IPS-18a (cell line): ENCODE data around the gene U2SURP.
"Not testable (repeated sequence)": the region's sequence is repeated elsewhere in the genome, so short reads cannot be mapped to it uniquely, and the experiment has no call there.

Experiments used
- H3K27ac ChIP-seq: one replicate; pipeline ENCODE4 v1.5.1; 2013; ENCODE audit warnings: low read length
- H3K27me3 ChIP-seq: one replicate; pipeline ENCODE4 v1.6.1; 2013; ENCODE audit warnings: mild to moderate bottlenecking, low read length; ENCODE audit not compliant: control insufficient read depth, insufficient read depth
- H3K36me3 ChIP-seq: one replicate; pipeline ENCODE4 v1.6.1; 2013; ENCODE audit warnings: low read depth, low read length; ENCODE audit not compliant: control insufficient read depth
- H3K4me1 ChIP-seq: one replicate; pipeline ENCODE4 v1.6.1; 2013; ENCODE audit warnings: low read depth, low read length; ENCODE audit not compliant: control insufficient read depth
- H3K4me3 ChIP-seq: one replicate; pipeline ENCODE4 v1.5.1; 2013; ENCODE audit warnings: low read length
- H3K9ac ChIP-seq: one replicate; pipeline ENCODE4 v1.6.1; 2013; ENCODE audit warnings: mild to moderate bottlenecking, low read length, moderate library complexity
- H3K9me3 ChIP-seq: one replicate; pipeline ENCODE4 v1.6.1; 2013; ENCODE audit warnings: low read depth, low read length; ENCODE audit not compliant: control insufficient read depth

The U2SURP gene

DNA sequence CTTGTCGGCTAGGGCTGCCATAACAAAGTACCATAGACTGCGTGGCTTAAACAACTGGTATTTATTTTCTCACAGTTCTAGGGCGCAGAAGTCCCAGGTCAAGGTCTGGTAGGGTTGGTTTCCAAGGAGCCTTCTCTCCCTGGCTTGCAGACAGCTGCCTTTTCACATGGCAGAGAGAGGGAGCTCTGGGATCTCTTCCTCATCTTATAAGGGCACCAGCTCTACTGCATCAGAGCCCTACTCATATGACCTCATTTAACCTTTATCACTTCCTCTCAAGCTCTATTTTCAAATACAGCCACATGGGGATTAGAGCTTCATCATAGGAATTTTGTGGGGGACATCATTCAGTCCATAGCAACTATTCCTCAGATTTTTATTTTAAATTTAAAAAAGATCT lies 20.3 kb upstream of the U2SURP start:
- Histone ChIP-seq H3K4me3 (no peak overlapping the region), H3K4me1 (peaks cover 15% of the 10 kb centered on the region), H3K36me3 (no peaks in the 10 kb centered on the region), H3K9me3 (no peaks in the 10 kb centered on the region), H3K27ac (no peak overlapping the region), H3K9ac (no peak overlapping the region), H3K27me3 (no peaks in the 10 kb centered on the region)

DNA sequence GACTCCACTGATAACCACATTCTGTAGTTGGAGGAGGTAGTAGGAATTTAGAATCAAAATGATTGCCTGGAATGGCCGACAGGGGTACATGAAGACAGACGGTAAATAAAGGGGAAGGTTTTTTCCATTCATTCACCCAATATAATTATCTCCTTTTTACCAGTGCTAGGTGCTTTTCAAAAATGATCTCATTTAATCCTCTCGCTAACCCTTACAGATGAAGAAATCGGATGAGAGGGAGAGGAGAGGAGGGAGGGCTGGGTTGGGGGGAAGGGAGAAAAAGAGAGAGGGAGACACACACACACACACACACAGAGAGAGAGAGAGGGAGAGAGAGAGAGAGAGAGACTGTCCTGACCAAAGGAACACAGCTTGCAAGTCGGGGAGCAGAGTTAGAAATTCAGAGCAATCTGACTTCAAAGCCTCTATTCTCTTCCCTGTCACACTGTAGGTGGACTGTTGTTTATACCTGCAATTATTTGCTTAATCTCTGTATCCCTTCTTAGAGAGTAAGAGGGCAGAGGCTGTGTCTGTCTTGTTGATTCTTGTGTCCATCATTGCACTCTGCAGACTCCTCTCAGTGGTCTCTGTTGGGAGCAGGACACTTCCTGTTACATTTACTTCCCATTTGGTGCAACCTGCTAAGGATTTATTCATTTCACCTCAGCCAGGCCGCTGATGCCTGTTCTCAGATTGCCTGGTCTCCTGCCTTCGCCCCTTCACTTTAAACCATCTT lies 19.2 kb upstream of the U2SURP start:
- Histone ChIP-seq H3K4me3 (no peak overlapping the region), H3K27ac (no peak overlapping the region), H3K9me3 (no peaks in the 10 kb centered on the region), H3K9ac (no peak overlapping the region), H3K36me3 (no peaks in the 10 kb centered on the region), H3K4me1 (peaks cover 15% of the 10 kb centered on the region), H3K27me3 (no peaks in the 10 kb centered on the region)

DNA sequence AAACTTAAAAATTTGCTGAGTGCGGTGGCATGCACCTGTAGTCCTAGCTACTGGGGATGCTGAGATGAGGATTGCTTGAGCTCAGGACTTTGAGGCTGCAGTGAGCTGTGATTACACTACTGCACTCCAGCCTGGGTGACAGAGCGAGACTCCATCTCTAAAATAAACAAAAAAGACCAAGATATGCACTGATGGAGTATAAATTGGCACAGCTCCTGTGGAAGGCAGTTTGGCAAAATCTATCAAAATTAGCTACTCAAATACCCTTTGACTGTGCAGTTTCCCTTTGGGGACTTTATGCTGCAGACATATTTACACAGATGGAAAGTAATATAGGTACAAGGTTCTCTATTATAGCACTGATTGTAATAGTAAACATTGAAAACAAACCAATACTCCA lies 18.1 kb upstream of the U2SURP start:
- peaks cover 15% of the 10 kb centered on the region for H3K4me1 ChIP-seq
- no peak overlapping the region for H3K4me3 ChIP-seq
- no peak overlapping the region for H3K27ac ChIP-seq
- H3K9me3 ChIP-seq: no peaks in the 10 kb centered on the region
- no peaks in the 10 kb centered on the region for H3K27me3 ChIP-seq
- no peak overlapping the region for H3K9ac ChIP-seq
- no peaks in the 10 kb centered on the region for H3K36me3 ChIP-seq

DNA sequence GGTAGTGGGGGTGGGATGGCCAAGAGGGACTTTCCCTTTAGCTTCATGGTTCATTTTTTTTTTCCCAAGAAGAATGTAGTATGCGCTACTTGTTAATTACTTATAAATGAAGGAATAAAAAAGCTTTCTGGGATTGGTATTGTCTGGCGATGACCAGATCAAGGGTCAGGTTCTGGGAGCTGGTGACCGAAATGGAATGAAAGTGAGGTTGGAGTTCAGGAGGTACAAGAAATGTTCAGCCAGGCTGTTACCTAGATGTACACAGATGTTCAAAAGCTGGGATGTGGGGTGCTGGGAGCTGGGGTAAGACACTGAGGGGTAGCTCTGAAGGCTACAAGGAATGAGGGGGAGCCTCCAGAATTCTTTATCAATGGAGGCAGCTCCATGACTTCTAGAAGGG lies 17.1 kb upstream of the U2SURP start:
- no peaks in the 10 kb centered on the region for H3K27me3 ChIP-seq
- no peak overlapping the region for H3K4me3 ChIP-seq
- no peaks in the 10 kb centered on the region for H3K9me3 ChIP-seq
- H3K36me3 ChIP-seq: no peaks in the 10 kb centered on the region
- H3K4me1 ChIP-seq: peaks cover 15% of the 10 kb centered on the region
- H3K9ac ChIP-seq: no peak overlapping the region
- no peak overlapping the region for H3K27ac ChIP-seq

DNA sequence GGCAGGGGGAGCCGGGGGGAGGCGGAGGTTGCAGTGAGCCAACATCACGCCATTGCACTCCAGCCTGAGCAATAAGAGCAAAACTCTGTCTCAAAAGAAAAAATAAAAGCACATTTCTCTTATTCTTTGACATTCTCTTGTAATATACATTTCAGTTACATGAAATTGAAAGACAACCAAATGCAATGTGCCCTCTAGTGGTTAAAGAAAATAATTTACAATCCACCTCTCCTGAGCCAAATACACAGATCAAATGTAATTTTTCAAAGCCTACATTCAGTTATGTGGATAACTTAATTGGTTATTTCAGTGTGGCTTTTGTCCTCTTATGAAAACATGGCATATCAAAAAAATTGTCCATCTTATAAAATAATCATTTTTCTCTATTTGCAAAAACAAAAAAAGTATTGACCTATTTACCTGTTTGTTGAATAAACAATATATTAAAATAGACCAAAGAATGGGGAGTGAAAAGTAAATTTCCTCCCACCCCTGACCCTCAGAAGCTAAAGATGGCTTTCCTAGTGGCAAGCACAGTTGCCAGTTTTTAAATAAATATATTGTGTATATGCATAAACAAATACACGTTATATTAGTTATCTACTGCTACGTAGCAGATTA lies 14.2 kb upstream of the U2SURP start:
- no peaks in the 10 kb centered on the region for H3K36me3 ChIP-seq
- H3K4me1 ChIP-seq: peaks cover 4% of the 10 kb centered on the region
- H3K4me3 ChIP-seq: no peak overlapping the region
- H3K9me3 ChIP-seq: no peaks in the 10 kb centered on the region
- no peak overlapping the region for H3K27ac ChIP-seq
- H3K27me3 ChIP-seq: no peaks in the 10 kb centered on the region
- no peak overlapping the region for H3K9ac ChIP-seq

DNA sequence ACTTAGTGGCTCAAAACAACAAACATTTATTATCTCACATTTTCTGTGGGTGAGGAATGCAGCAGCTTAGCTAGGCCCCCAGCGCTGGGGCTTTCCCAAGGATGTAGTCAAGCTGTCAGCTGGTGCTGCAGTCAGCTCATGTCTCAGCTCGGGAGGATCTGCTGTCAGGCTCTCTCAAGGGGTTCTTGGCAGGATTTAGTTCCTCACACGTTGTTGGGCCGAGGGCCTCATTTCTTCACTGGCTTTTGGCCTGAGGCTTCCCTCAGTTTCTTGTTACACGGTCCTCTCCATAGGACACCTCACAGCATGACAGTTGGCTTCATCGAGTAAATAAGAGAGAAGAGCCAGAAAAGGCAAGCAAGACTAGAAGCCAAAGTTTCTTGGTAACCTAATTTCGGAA lies 13.7 kb upstream of the U2SURP start:
- Histone ChIP-seq H3K9me3 (no peaks in the 10 kb centered on the region), H3K36me3 (no peaks in the 10 kb centered on the region), H3K27me3 (no peaks in the 10 kb centered on the region), H3K4me1 (no peaks in the 10 kb centered on the region), H3K9ac (no peak overlapping the region), H3K27ac (no peak overlapping the region), H3K4me3 (no peak overlapping the region)

DNA sequence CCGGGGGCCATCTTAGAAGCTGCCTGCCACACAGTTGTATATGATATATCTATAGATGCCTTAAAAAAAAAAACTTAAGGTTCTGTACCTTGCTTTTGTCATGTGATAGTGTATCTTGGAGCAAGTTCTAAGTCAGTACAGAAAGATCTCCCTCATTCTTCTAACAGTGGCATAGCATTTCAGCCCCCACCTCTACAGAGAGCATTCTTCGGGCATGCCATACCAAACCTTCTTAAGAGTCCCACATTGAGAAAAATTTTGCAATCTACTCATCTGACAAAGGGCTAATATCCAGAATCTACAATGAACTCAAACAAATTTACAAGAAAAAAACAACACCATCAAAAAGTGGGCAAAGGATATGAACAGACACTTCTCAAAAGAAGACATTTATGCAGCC lies 13.1 kb upstream of the U2SURP start:
- not testable (repeated sequence) for H3K9me3 ChIP-seq, H3K4me1 ChIP-seq, H3K4me3 ChIP-seq, H3K9ac ChIP-seq, H3K27ac ChIP-seq, H3K27me3 ChIP-seq, H3K36me3 ChIP-seq

DNA sequence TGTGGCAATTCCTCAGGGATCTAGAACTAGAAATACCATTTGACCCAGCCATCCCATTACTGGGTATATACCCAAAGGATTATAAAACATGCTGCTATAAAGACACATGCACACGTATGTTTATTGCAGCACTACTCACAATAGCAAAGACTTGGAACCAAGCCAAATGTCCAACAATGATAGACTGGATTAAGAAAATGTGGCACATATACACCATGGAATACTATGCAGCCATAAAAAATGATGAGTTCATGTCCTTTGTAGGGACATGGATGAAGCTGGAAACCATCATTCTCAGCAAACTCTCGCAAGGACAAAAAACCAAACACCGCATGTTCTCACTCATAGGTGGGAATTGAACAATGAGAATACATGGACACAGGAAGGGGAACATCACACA lies 12.5 kb upstream of the U2SURP start:
- H3K9ac ChIP-seq, H3K36me3 ChIP-seq: not testable (repeated sequence)

DNA sequence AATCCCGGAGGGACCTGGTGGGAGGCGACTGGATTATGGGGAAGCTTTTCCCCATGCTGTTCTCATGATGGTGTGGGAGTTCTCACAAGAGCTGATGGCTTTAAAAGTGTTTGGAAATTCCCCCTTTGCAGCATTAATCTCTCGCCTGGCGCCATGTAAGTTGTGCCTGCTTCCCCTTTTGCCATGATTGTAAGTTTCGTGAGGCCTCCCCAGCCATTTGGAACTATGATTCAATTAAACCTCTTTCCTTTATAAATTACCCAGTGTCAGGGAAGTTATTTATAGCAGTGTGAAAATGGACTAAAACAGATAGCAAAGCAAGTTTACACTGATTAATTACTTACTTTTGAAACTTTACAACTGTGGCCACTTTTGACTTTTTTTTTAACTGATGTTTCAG lies 10.6 kb upstream of the U2SURP start:
- Histone ChIP-seq H3K27ac (no peak overlapping the region), H3K9me3 (no peaks in the 10 kb centered on the region), H3K9ac (no peak overlapping the region), H3K4me1 (no peaks in the 10 kb centered on the region), H3K4me3 (no peak overlapping the region), H3K27me3 (no peaks in the 10 kb centered on the region), H3K36me3 (no peaks in the 10 kb centered on the region)

More for the DNA sequence above, 12.5 kb upstream of the U2SURP start:
- H3K9me3 ChIP-seq, H3K4me1 ChIP-seq, H3K27me3 ChIP-seq, H3K27ac ChIP-seq, H3K4me3 ChIP-seq: not testable (repeated sequence)

DNA sequence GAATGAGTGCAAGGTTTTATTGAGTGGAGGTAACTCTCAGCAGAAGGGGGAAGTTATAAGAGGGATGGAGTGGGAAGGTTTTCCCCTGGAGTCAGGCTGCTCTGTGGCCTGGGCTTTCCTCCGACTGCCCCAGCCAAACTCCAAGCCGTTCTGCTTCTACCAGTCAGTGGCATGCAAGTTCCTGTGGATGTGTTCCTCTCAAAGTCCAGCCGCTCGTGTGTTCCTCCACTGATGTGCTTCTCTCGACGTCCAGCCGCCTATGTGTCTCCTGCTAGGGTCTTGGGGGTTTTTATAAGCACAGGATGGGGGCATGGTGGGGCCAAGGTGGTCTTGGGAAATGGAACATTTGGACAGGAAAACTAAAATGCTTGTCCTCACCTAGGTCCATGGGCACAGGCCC lies 9.0 kb upstream of the U2SURP start:
- no peak overlapping the region for H3K27ac ChIP-seq
- H3K4me3 ChIP-seq: no peak overlapping the region
- H3K36me3 ChIP-seq: no peaks in the 10 kb centered on the region
- H3K4me1 ChIP-seq: no peaks in the 10 kb centered on the region
- no peak overlapping the region for H3K9ac ChIP-seq
- H3K27me3 ChIP-seq: no peaks in the 10 kb centered on the region
- no peaks in the 10 kb centered on the region for H3K9me3 ChIP-seq

DNA sequence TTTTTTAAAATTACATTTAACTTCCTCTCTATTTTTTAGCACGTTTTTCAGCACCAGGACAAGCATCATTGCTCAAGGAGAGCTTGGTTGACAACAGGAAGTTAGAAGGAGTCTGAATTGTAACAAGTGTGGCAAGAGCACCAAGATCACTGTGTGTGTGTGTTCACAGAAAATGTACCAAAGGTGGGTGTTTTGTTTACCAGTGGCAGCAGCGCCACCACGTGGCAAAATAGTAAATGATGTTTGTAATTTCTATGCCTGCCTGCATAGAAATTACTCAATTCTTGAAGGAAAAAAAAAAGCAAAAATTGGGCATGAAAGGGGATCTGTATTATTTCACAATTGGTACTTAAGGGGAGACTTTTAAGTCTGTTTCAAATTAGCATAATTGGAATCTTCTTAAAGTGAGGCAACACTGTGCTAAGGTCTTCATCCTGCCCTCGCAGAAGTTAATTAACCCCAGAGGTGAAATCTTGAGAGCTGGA lies 7.4 kb upstream of the U2SURP start:
- H3K27ac ChIP-seq: no peak overlapping the region
- H3K27me3 ChIP-seq: no peaks in the 10 kb centered on the region
- H3K36me3 ChIP-seq: no peaks in the 10 kb centered on the region
- no peaks in the 10 kb centered on the region for H3K9me3 ChIP-seq
- no peaks in the 10 kb centered on the region for H3K4me1 ChIP-seq
- no peak overlapping the region for H3K9ac ChIP-seq
- H3K4me3 ChIP-seq: no peak overlapping the region

DNA sequence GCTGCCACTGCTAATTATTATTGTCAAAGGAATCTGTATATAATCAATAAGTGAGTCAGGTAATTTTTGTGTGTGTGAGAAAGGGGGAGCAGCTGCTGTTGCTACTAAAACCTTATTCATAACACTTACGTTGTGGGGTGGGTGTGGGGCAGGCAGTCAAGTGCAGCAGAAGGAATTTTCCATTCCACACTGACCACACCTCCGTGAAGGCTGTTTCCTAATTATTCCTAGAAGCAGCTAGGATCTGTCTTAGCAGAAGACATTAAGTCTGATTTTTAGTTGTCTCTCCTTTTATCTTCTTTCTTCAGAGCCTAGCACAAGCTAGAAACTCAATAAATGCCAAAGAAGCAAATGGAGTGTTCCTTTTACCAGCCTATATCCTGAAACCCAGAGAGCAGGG lies 4.0 kb upstream of the U2SURP start:
- no peak overlapping the region for H3K9ac ChIP-seq

More for the DNA sequence above, 4.0 kb upstream of the U2SURP start:
- no peaks in the 10 kb centered on the region for H3K36me3 ChIP-seq
- no peak overlapping the region for H3K4me3 ChIP-seq
- H3K27ac ChIP-seq: no peak overlapping the region
- peaks cover 2% of the 10 kb centered on the region for H3K4me1 ChIP-seq
- H3K27me3 ChIP-seq: no peaks in the 10 kb centered on the region
- no peaks in the 10 kb centered on the region for H3K9me3 ChIP-seq
